Measurements from ENCODE around the gene TRAF2. TPM values are rescaled to one million over a fixed set of nuclear protein-coding genes. Genes with fewer than 3 reads are reported as not detected.
A peak's percentile ranks its signal among the peaks of the same experiment; 100 is the strongest.

Gene TRAF2
- total RNA-seq, 1 donor from 2014 or later, result 14.4 TPM

GRCh38 chr9:136900988-136901515 lies 14.7 kb downstream of the TRAF2 start:
- peaks cover 21% of the 10 kb centered on the region for H3K79me2 ChIP-seq (ENCODE audit: insufficient read depth, low read length)
- Mint-ChIP-seq H3K27me3 (ENCODE audit: low read depth, unreplicated experiment) (no peaks in the 10 kb centered on the region), H3K9me3 (ENCODE audit: unreplicated experiment) (no peaks in the 10 kb centered on the region), H3K36me3 (ENCODE audit: low read depth, unreplicated experiment) (peaks cover 13% of the 10 kb centered on the region), H3K27ac (ENCODE audit: unreplicated experiment) (peak overlapping the region; percentile 91), H3K4me3 (ENCODE audit: unreplicated experiment) (no peak overlapping the region), H3K4me1 (ENCODE audit: low read depth, unreplicated experiment) (peaks cover 17% of the 10 kb centered on the region)
- H3K27me3 ChIP-seq (ENCODE audit: insufficient read depth, low read length), result no peaks in the 10 kb centered on the region
- TF ChIP-seq CTCF (IDR thresholded peaks at IDR 0.05; ENCODE audit: insufficient read depth, low read depth, low read length) (no peak), EZH2 (IDR thresholded peaks at IDR 0.05; ENCODE audit: insufficient read depth, low read length) (no peak)
- no peak overlapping the region for H3K4me3 ChIP-seq (ENCODE audit: insufficient read depth, low read depth, low read length)
- peak overlapping the region; percentile 60 for H3K4me2 ChIP-seq (ENCODE audit: low read length)
- H2AFZ ChIP-seq (ENCODE audit: low read depth, low read length), result peak overlapping the region; percentile 51
- H3K4me1 ChIP-seq (ENCODE audit: insufficient read depth, low read length), result peaks cover 17% of the 10 kb centered on the region
- no peak for DNase-seq (ENCODE audit: low read depth)
- H3K9ac ChIP-seq (ENCODE audit: low read length), result peak overlapping the region; percentile 65
- no peaks in the 10 kb centered on the region for H3K9me3 ChIP-seq (ENCODE audit: insufficient read depth, low read depth, low read length)
- no peak for FAIRE-seq
- H4K20me1 ChIP-seq (ENCODE audit: insufficient read depth, low read length), result peaks cover 22% of the 10 kb centered on the region
- peaks cover 4% of the 10 kb centered on the region for H3K36me3 ChIP-seq (ENCODE audit: insufficient read depth, low read length)
- H3K27ac ChIP-seq (ENCODE audit: low read depth, low read length), result peak overlapping the region; percentile 72

- Mint-ChIP-seq H3K27ac (ENCODE audit: unreplicated experiment) (peak overlapping the region; percentile 91), H3K4me3 (ENCODE audit: unreplicated experiment) (no peak overlapping the region), H3K4me1 (ENCODE audit: low read depth, unreplicated experiment) (peaks cover 17% of the 10 kb centered on the region), H3K9me3 (ENCODE audit: unreplicated experiment) (no peaks in the 10 kb centered on the region), H3K36me3 (ENCODE audit: low read depth, unreplicated experiment) (peaks cover 13% of the 10 kb centered on the region), H3K27me3 (ENCODE audit: low read depth, unreplicated experiment) (no peaks in the 10 kb centered on the region)
- Histone ChIP-seq H3K4me2 (ENCODE audit: low read length) (peak overlapping the region; percentile 60), H3K27ac (ENCODE audit: low read depth, low read length) (peak overlapping the region; percentile 72), H3K9ac (ENCODE audit: low read length) (peak overlapping the region; percentile 65), H3K36me3 (ENCODE audit: insufficient read depth, low read length) (peaks cover 4% of the 10 kb centered on the region), H3K9me3 (ENCODE audit: insufficient read depth, low read depth, low read length) (no peaks in the 10 kb centered on the region), H3K4me3 (ENCODE audit: insufficient read depth, low read depth, low read length) (no peak overlapping the region), H3K27me3 (ENCODE audit: insufficient read depth, low read length) (no peaks in the 10 kb centered on the region), H3K79me2 (ENCODE audit: insufficient read depth, low read length) (peaks cover 16% of the 10 kb centered on the region), H3K4me1 (ENCODE audit: insufficient read depth, low read length) (peaks cover 17% of the 10 kb centered on the region), H4K20me1 (ENCODE audit: insufficient read depth, low read length) (peaks cover 18% of the 10 kb centered on the region), H2AFZ (ENCODE audit: low read depth, low read length) (peak overlapping the region; percentile 51)
- no peak for FAIRE-seq
- no peak for TF ChIP-seq CTCF (IDR thresholded peaks at IDR 0.05; ENCODE audit: insufficient read depth, low read depth, low read length)
- TF ChIP-seq EZH2 (IDR thresholded peaks at IDR 0.05; ENCODE audit: insufficient read depth, low read length), result no peak
- DNase-seq (ENCODE audit: low read depth), result peak; percentile 55
Observed at GRCh38 chr9:136901516-136902258, 15.4 kb downstream of the TRAF2 start.

Measured in astrocyte (in vitro differentiated cells and primary cell).